Hypothalamus (tissue), 51 donors: ENCODE measurements around the gene BORCS8.

ENCODE experiments used
- DNase-seq, 51 donors: peaks; one replicate each; lab custom pipeline; 2025; lab: John Stamatoyannopoulos, UW

Gene BORCS8

DNA sequence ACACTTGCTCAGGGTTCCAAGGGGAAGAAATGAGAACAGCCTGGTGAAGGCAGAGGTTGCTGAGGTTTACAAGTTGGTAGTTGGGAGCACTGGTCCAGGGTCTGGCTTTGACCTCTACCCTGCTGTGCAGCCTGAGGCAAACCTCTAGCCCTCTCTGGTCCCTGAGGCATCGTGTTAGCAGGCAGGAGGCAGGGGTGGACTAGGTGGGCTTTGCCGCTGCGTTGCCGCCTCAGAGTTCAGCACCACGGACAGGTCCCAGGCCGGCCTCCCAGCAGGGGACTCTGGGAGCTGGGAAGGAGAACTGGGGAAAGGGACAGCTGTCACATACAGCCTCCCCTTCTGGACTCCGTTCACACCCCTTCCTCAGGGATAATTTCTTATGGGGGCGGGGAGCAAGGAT is 22.9 kb upstream of the BORCS8 start:
- DNase-seq: peak in 3 of 51 donors; percentile 3 to 17 (median 16)

DNA sequence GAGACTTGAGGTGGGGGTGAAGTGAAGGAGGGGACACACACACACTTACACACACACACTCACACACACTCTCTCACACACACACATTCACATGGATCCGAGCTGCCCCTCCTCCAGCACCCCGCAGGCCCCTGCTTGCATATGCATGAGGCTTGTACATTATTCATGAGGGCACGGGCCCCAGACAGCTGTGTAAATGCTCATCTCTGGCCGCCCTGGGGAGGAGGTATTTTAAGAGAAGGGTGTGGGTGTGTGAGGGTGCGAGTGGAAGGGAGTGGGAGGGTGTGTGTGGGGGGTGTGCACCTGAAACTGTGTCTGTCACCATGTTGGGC is 22.2 kb upstream of the BORCS8 start:
- peak in 2 of 51 donors; percentile 14 to 74 for DNase-seq

GRCh38 chr19:19213426-19214158 is 21.6 kb upstream of the BORCS8 start:
- peak in 7 of 51 donors; percentile 5 to 74 (median 13) for DNase-seq

DNA sequence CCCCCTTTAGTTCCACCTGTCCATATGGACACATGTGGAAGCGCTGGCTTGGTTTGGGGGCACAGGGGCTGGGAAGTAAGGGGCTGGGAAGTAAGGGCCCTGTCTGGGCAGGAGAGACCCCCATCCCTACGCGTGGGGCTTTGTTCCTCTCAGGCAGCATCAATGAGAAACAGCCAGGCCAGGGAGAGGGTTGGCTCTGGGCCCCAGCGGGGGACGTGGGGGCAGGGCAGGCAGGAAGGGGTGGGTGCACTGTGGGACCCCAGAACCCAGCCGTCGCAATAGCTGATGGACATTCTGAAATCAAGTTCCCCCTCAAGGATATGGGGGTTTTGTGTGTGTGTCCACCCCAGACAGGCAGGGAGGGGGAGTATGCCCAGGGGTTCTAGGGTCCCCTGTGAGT is 21.0 kb upstream of the BORCS8 start:
- no peak for DNase-seq

- peak in 31 of 51 donors; percentile 6 to 70 (median 26) for DNase-seq
These were observed 19.8 kb upstream of the BORCS8 start, which contains the start of gene NCAN for GRCh38 chr19:19211499-19212420. NCAN (plus strand) TSS chr19:19211958; CDS start chr19:19216954, 4,996 bp downstream.

DNA sequence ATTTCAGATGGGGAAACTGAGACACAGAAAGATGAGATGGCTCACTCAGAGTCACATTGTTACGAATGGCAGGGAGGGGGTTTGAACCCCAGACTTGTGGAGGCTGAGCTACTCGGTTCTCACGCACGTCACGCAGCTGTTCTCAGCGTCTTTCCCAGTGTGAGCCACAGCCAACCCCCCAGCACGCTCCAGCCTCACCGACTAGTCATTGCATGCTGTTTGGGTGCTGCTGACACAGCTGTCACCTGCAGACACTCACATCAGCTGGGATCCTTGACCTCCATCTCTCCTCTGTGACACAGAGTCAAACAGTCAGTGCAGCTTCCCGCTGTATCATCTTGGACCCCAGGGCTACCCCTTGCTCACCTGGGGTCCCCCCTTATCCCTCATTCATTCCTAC is 17.4 kb upstream of the BORCS8 start:
- no peak for DNase-seq

DNA sequence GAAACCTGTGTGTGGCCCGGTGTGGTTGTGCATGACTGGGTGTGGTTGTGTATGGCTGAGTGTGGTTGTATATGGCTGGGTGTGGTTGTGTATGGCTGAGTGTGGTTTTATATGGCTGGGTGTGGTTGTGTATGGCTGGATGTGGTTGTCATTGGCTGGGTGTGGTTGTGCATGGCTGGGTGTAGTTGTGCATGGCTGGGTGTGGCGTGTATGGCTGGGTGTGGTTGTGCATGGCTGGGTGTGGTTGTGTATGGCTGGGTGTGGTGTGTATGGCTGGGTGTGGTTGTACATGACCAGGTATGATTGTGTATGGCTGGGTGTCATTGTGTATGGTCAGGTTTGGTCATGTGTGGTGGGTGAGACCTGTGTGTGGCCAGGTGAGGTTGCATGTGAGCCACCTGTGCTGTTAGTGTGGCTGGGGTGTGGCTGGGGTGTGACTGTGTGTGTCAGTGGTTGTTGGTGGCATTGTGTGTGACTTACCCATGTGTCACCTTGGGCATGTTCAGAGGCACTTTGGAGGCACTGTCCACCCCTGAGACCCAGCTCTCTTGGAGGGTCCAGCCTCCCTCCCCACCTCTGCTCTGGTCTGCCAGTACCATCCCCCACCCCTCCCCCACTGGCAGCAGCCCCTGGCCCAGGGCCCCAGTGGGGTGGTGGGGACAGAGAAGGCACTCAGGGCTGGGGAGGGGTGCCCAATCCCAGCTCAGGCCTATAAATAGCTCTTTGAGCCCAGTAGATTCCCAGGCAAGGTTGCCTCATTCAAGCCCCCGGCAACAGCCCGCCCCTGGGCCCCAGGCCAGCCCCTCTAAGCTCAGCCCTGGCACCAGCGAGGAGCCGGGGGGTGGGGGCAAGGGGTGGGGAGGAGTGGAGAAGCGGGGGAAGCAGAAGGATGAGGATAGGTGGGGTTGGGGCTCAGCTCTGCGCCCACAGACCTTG is 16.0 kb upstream of the BORCS8 start:
- DNase-seq: peak in 37 of 51 donors; percentile 14 to 84 (median 62)

GRCh38 chr19:19206938-19207337 is 15.0 kb upstream of the BORCS8 start:
- no peak for DNase-seq

DNA sequence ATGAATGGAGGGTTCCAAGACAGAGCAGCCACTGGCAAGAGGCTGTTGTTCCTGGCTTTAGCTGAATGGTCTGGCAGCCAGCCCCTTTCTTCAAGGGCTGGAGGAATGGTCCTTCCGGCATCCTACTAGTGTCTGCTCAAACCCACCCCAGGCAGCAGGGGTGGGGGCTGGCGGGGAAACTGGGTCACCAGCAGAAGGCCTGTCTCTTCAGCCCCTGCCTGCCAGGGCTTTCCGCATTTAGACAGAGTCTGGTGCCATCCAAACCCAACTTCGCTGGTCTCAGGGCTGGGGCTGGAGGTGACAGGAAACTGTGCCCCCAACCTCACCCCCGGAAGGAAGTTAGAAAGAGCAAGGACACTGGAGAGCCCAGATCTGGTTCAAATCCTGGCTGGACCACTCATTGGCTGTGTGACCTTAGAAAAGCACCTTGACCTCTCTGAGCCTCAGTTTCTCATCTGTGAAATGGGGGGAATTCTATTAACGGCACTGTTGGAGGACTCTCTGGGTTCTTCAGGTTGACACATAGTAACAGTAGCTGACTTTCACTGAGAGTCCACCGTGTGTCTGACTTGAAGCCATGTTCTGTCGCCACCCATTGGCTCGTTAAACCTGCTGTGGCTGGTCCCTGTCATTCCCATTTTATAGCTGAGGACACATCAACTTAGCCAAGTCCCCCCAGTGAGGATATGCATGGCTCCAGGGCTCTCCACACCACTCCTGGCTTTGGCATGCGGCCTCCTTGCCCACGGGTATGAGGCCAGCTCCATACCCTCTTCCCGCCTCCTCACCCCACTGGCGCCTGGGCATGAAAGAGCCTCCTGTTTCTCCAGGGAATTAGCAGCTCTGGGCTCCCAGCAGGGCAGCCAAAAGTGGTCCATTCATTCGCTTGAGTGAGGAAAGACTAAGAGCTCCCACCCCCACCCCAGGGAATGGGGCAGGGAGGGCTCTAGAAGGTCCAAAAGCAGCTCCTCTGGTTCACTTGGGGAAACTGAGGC is 13.8 kb upstream of the BORCS8 start:
- peak in 40 of 51 donors; percentile 7 to 87 (median 52) for DNase-seq

GRCh38 chr19:19204181-19204580 is 12.2 kb upstream of the BORCS8 start:
- DNase-seq: no peak

DNA sequence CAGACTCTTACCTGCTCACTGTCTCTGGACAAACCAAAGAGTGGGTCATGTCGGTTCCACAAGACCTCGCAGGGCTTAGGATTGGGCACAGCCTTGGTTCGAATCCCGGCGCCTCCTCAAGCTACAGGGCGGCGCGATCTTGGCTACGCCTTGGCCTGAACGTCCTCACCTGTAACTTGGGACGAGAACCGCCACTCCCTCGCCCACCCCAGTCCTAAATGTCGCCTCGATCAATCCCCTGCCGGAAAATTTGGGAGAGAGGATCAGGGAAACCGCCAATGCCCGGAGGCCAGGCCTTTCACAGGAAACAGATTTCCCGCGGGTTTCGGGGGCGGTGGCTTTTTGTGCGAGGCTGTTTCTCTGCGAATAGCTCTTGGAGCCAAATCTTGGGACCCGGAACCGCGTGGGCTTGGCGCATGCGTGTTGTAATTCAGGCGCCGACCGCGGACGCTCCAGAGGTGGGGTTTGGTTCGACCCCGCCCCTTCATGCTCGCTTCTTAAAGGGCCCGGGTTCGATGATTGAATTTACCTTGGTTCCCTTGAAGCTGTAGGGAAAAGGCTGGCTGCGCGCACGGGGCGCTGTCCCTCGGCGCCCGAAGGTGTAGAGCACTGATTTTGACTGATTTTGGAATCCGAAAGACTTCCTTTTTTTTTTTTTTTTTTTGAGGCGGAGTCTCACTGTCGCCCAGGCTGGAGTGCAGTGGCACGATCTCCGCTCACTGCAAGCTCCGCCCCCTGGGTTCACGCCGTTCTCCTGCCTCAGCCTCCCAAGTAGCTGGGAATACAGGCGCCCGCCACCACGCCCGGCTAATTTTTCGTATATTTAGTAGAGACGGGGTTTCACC is 11.3 kb upstream of the BORCS8 start, which contains the start of gene NR2C2AP:
TSS of gene NR2C2AP (minus strand) at position 403 of the 845 bp plus-strand sequence. CDS start at position 49, 354 bp downstream.
- peak; percentile 23 to 91 (median 83) for DNase-seq

- peak in 1 of 51 donors; percentile 36 for DNase-seq
These were observed 10.7 kb upstream of the BORCS8 start for GRCh38 chr19:19202707-19203011.

DNA sequence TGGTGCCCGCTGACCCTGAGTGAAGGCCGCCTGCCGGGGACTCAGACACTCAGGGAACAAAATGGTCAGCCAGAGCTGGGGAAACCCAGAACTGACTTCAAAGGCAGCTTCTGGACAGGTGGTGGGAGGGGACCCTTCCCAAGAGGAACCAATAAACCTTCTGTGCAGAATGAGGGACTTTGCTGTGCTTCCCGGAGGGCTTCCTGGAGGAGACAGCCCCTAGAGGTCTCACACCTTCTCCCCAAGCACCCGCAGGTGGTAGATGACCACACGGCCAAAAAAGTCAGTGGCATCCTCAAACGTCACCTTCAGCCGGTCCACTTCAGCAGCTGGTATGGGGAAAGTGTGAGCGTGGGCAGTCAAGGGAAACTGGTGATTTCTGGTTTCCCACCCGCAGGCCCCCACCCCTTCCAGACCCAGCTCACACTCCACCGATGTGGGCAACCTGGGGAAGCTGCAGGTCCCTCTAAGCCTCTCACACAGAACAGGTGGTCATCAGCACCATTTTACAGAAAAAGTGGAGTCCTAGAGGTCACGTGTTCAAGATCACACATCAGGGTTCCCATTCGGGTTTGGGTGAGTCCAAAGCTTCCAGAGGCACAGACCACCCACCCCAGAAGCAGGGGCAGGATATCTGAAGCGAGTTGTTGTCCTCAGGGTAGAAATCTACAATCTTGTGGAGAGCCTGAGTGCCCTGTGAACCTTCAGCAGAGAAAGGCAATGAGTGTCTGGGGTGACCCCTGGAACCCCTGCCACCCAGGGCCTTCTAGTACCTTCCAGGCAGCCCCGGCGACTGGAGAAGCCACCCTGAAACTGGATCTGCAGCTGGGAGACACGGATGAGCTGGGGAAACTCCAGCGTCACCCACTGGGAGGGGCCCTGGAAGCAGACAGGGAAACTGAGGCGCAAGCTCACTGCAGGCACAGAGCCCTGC is 10.0 kb upstream of the BORCS8 start:
- DNase-seq: no peak

- no peak for DNase-seq
These were observed 2.0 kb upstream of the BORCS8 start for GRCh38 chr19:19193926-19194325.

- no peak for DNase-seq
These were observed 1.0 kb upstream of the BORCS8 start for GRCh38 chr19:19192910-19193423.

- DNase-seq: peak in 1 of 51 donors; percentile 29
These were observed 229 bp downstream of the BORCS8 start for GRCh38 chr19:19191768-19192077.

GRCh38 chr19:19186742-19187141 is 5.2 kb downstream of the BORCS8 start:
- no peak for DNase-seq
